H9 (cell line): ENCODE results near the gene MTTP. TPM values are rescaled to one million over a fixed set of nuclear protein-coding genes. Genes with fewer than 3 reads are reported as not detected.

ENCODE experiments used
- DNase-seq: peaks from one replicate; pipeline ENCODE4 v3.0.0-alpha.2; 2017
- H2AFZ ChIP-seq: one replicate; pipeline ENCODE4 v1.6.1; 2013; ENCODE audit warnings: mild to moderate bottlenecking, low read length, control low read depth, moderate library complexity
- H2AK5ac ChIP-seq: 2 replicates; pipeline ENCODE4 v1.6.1; 2013; ENCODE audit warnings: low read length, control low read depth, mixed read lengths; ENCODE audit not compliant: insufficient read length
- H2BK120ac ChIP-seq: one replicate; pipeline ENCODE4 v1.6.1; 2013; ENCODE audit warnings: low read depth, mild to moderate bottlenecking, low read length, control low read depth, inconsistent platforms; ENCODE audit not compliant: poor library complexity, severe bottlenecking
- H2BK12ac ChIP-seq: 2 replicates; pipeline ENCODE4 v1.6.1; 2013; ENCODE audit warnings: low read length, control low read depth, mixed read lengths, low read depth; ENCODE audit not compliant: insufficient read length
- H2BK15ac ChIP-seq: 2 replicates; pipeline ENCODE4 v1.6.1; 2013; ENCODE audit warnings: low read depth, low read length, control low read depth
- H2BK20ac ChIP-seq: one replicate; pipeline ENCODE4 v1.6.1; 2013; ENCODE audit warnings: low read depth, mild to moderate bottlenecking, low read length, control low read depth, inconsistent platforms; ENCODE audit not compliant: poor library complexity, severe bottlenecking
- H2BK5ac ChIP-seq: 2 replicates; pipeline ENCODE4 v1.6.1; 2013; ENCODE audit warnings: low read length, control low read depth, mixed read lengths; ENCODE audit not compliant: insufficient read length
- H3K14ac ChIP-seq: 2 replicates; pipeline ENCODE4 v1.6.1; 2013; ENCODE audit warnings: low read length, control low read depth; ENCODE audit not compliant: insufficient read depth
- H3K18ac ChIP-seq: 2 replicates; pipeline ENCODE4 v1.6.1; 2013; ENCODE audit warnings: low read depth, mild to moderate bottlenecking, mixed read lengths, low read length, control low read depth; ENCODE audit not compliant: insufficient read length
- H3K23ac ChIP-seq: 2 replicates; pipeline ENCODE4 v1.6.1; 2013; ENCODE audit warnings: low read length, control low read depth, mixed read lengths, low read depth; ENCODE audit not compliant: insufficient read length
- H3K23me2 ChIP-seq: 2 replicates; pipeline ENCODE4 v1.6.1; 2013; ENCODE audit warnings: low read depth, mild to moderate bottlenecking, mixed read lengths, low read length, control low read depth; ENCODE audit not compliant: insufficient read length, poor library complexity, severe bottlenecking
- H3K27ac ChIP-seq: 2 replicates; pipeline ENCODE4 v1.5.1; 2013; ENCODE audit warnings: low read length, control low read depth, mixed read lengths, low read depth; ENCODE audit not compliant: insufficient read length
- H3K27me3 ChIP-seq: 2 replicates; pipeline ENCODE4 v1.6.1; 2013; ENCODE audit warnings: low read length, control low read depth, inconsistent platforms; ENCODE audit not compliant: insufficient read depth
- H3K4ac ChIP-seq: 2 replicates; pipeline ENCODE4 v1.6.1; 2013; ENCODE audit warnings: low read depth, mild to moderate bottlenecking, control low read depth, inconsistent platforms, low read length, moderate library complexity
- H3K4me1 ChIP-seq: 2 replicates; pipeline ENCODE4 v1.6.1; 2013; ENCODE audit warnings: low read length, control low read depth, inconsistent platforms; ENCODE audit not compliant: insufficient read depth
- H3K4me2 ChIP-seq: 2 replicates; pipeline ENCODE4 v1.6.1; 2013; ENCODE audit warnings: low read length, control low read depth, mixed read lengths; ENCODE audit not compliant: insufficient read length, insufficient read depth
- H3K56ac ChIP-seq: 2 replicates; pipeline ENCODE4 v1.6.1; 2013; ENCODE audit warnings: low read depth, mild to moderate bottlenecking, mixed read lengths, low read length, control low read depth; ENCODE audit not compliant: insufficient read length
- H3K79me1 ChIP-seq: 2 replicates; pipeline ENCODE4 v1.6.1; 2013; ENCODE audit warnings: low read depth, mild to moderate bottlenecking, moderate library complexity, low read length, control low read depth, inconsistent platforms; ENCODE audit not compliant: insufficient read depth, poor library complexity, severe bottlenecking
- H3K79me2 ChIP-seq: 2 replicates; pipeline ENCODE4 v1.6.1; 2013; ENCODE audit warnings: low read length, control low read depth, inconsistent platforms; ENCODE audit not compliant: insufficient read depth
- H3K9ac ChIP-seq: 2 replicates; pipeline ENCODE4 v1.6.1; 2013; ENCODE audit warnings: low read length, control low read depth, mixed read lengths; ENCODE audit not compliant: insufficient read length; ENCODE audit errors: extremely low read depth
- H3K9me3 ChIP-seq: one replicate; pipeline ENCODE4 v1.6.1; 2013; ENCODE audit warnings: low read depth, low read length, inconsistent platforms; ENCODE audit not compliant: control insufficient read depth
- H3T11ph ChIP-seq: one replicate; pipeline ENCODE4 v1.6.1; 2013; ENCODE audit warnings: mild to moderate bottlenecking, low read length, control low read depth, inconsistent platforms
- H4K20me1 ChIP-seq: one replicate; pipeline ENCODE4 v1.6.1; 2013; ENCODE audit not compliant: control insufficient read depth, insufficient read length, insufficient read depth
- H4K5ac ChIP-seq: 2 replicates; pipeline ENCODE4 v1.6.1; 2013; ENCODE audit warnings: low read depth, mild to moderate bottlenecking, mixed read lengths, low read length, control low read depth; ENCODE audit not compliant: insufficient read length
- H4K8ac ChIP-seq: replicated peaks from 2 replicates; pipeline ENCODE4 v1.6.1; 2013; ENCODE audit warnings: low read length, control low read depth, mixed read lengths, low read depth; ENCODE audit not compliant: insufficient read length
- H4K91ac ChIP-seq: 2 replicates; pipeline ENCODE4 v1.6.1; 2013; ENCODE audit warnings: low read depth, mild to moderate bottlenecking, moderate library complexity, mixed read lengths, low read length, control low read depth; ENCODE audit not compliant: insufficient read length
- H3K27ac Mint-ChIP-seq, 3 experiments: 2 replicates in 2 of 3; 3 replicates in 1 of 3; pipeline ENCODE4 v1.8.0; 2020 to 2021; ENCODE audit warnings: mixed read lengths in 3 of 3, mild to moderate bottlenecking in 1 of 3, moderate library complexity in 1 of 3
- H3K27me3 Mint-ChIP-seq: 2 replicates; pipeline ENCODE4 v1.8.0; 2021; ENCODE audit warnings: low read depth, mild to moderate bottlenecking, moderate library complexity, mixed read lengths
- H3K36me3 Mint-ChIP-seq, 3 experiments: 2 replicates in 2 of 3; 3 replicates in 1 of 3; pipeline ENCODE4 v1.8.0; 2020 to 2021; ENCODE audit warnings: low read depth in 3 of 3, mixed read lengths in 3 of 3; ENCODE audit not compliant: insufficient read depth in 1 of 3
- H3K4me1 Mint-ChIP-seq, 2 experiments: 2 replicates each; pipeline ENCODE4 v1.8.0; 2020; ENCODE audit warnings: mixed read lengths in 2 of 2
- H3K4me3 Mint-ChIP-seq, 2 experiments: 2 replicates in 1 of 2; 3 replicates in 1 of 2; pipeline ENCODE4 v1.8.0; 2020 to 2021; ENCODE audit warnings: mild to moderate bottlenecking in 2 of 2, mixed read lengths in 2 of 2, moderate library complexity in 1 of 2
- H3K9me3 Mint-ChIP-seq, 2 experiments: 2 replicates in 1 of 2; 3 replicates in 1 of 2; pipeline ENCODE4 v1.8.0; 2020; ENCODE audit warnings: mild to moderate bottlenecking in 2 of 2, mixed read lengths in 2 of 2, moderate library complexity in 1 of 2
- total RNA-seq: library from RNA; stranded (reverse); gene quantifications from 2 replicates; pipeline ENCODE4 v1.2.1, GENCODE V29; 2021
- TF ChIP-seq, protein P1 (sequence below): fragments of 200-600 bp; sonication (generic); conservative IDR thresholded peaks from 3 replicates; pipeline ENCODE4 v1.8.0; 2021; ENCODE audit warnings: antibody characterized with exemption, mild to moderate bottlenecking

The MTTP gene
- total RNA-seq, 1 experiment from 2014 or later: 0.46 TPM

GRCh38 chr4:99645638-99646037, 71.0 kb downstream of the MTTP start:
- Histone ChIP-seq H3K4me2 (no peak overlapping the region), H2AFZ (no peak overlapping the region), H4K5ac (no peak overlapping the region), H3K23ac (no peak overlapping the region), H4K8ac (no peak overlapping the region), H3K56ac (no peak overlapping the region), H2BK15ac (no peak overlapping the region), H2BK20ac (no peak overlapping the region), H2AK5ac (no peak overlapping the region), H3K9ac (no peak overlapping the region), H3K4me1 (peaks cover 9% of the 10 kb centered on the region; the same call in 1 of the 2 replicates), H3K23me2 (no peaks in the 10 kb centered on the region), H3K9me3 (no peaks in the 10 kb centered on the region), H3K27me3 (peaks cover 3% of the 10 kb centered on the region; the same call in 1 of the 2 replicates), H3K4ac (no peak overlapping the region), H2BK12ac (no peak overlapping the region), H4K20me1 (no peaks in the 10 kb centered on the region), H4K91ac (no peak overlapping the region), H2BK120ac (no peak overlapping the region), H3T11ph (no peak overlapping the region), H3K18ac (no peak overlapping the region), H2BK5ac (no peak overlapping the region), H3K14ac (no peak overlapping the region), H3K27ac (no peak overlapping the region), H3K79me2 (no peaks in the 10 kb centered on the region), H3K79me1 (no peaks in the 10 kb centered on the region)
- DNase-seq: no peak
- Mint-ChIP-seq H3K4me3 (no peak overlapping the region; a peak in 1 of 5 replicates), H3K27me3 (peaks cover 74% of the 10 kb centered on the region), H3K36me3 (no peaks in the 10 kb centered on the region), H3K4me1 (peaks cover 32 to 50% of the 10 kb centered on the region in 2 experiments), H3K27ac (no peak overlapping the region), H3K9me3 (no peaks in the 10 kb centered on the region; a peak in 2 of 5 replicates)
- TF ChIP-seq, protein P1, sequence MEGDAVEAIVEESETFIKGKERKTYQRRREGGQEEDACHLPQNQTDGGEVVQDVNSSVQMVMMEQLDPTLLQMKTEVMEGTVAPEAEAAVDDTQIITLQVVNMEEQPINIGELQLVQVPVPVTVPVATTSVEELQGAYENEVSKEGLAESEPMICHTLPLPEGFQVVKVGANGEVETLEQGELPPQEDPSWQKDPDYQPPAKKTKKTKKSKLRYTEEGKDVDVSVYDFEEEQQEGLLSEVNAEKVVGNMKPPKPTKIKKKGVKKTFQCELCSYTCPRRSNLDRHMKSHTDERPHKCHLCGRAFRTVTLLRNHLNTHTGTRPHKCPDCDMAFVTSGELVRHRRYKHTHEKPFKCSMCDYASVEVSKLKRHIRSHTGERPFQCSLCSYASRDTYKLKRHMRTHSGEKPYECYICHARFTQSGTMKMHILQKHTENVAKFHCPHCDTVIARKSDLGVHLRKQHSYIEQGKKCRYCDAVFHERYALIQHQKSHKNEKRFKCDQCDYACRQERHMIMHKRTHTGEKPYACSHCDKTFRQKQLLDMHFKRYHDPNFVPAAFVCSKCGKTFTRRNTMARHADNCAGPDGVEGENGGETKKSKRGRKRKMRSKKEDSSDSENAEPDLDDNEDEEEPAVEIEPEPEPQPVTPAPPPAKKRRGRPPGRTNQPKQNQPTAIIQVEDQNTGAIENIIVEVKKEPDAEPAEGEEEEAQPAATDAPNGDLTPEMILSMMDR: no peak
